OCI-LY1 (cell line): ENCODE measurements around the gene UBE2S.

Experiments
- EZH2 ChIP-seq: fragments of 200-600 bp; sonication (generic), shearing (Covaris generic); IDR thresholded peaks from 2 replicates; pipeline ENCODE4 v1.8.0; 2017; ENCODE audit warnings: borderline replicate concordance, mixed run types, mild to moderate bottlenecking, antibody characterized with exemption, low read length, moderate library complexity, mixed read lengths
- TF ChIP-seq, protein P1 (sequence below): fragments of 200-600 bp; sonication (generic), shearing (Covaris generic); IDR thresholded peaks from 2 replicates; pipeline ENCODE4 v1.5.1; 2017; ENCODE audit warnings: mild to moderate bottlenecking, antibody characterized with exemption, low read length, moderate library complexity, mixed read lengths

DNA sequence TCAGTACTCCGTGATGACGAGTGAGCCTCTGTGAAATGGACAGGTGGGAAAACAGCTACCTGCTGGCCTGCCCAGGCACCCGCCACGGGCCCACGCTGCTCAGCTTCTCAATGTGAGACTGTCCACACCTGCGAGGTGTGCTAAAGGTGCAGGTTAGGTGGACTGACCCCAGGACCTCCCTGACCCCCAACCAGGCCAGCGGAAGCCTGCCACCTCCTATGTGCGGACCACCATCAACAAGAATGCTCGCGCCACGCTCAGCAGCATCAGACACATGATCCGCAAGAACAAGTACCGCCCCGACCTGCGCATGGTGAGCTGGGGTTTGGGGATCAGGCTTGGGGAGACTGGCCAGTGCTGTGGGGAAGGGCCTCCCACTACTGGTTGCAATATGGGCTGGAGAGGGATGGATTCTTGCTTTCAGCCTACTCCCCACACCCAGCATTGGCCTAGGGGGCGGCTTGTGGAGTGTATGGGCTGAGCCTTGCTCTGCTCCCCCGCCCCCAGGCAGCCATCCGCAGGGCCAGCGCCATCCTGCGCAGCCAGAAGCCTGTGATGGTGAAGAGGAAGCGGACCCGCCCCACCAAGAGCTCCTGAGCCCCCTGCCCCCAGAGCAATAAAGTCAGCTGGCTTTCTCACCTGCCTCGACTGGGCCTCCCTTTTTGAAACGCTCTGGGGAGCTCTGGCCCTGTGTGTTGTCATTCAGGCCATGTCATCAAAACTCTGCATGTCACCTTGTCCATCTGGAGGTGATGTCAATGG, 19.7 kb downstream of the UBE2S start:
- TF ChIP-seq, protein P1, sequence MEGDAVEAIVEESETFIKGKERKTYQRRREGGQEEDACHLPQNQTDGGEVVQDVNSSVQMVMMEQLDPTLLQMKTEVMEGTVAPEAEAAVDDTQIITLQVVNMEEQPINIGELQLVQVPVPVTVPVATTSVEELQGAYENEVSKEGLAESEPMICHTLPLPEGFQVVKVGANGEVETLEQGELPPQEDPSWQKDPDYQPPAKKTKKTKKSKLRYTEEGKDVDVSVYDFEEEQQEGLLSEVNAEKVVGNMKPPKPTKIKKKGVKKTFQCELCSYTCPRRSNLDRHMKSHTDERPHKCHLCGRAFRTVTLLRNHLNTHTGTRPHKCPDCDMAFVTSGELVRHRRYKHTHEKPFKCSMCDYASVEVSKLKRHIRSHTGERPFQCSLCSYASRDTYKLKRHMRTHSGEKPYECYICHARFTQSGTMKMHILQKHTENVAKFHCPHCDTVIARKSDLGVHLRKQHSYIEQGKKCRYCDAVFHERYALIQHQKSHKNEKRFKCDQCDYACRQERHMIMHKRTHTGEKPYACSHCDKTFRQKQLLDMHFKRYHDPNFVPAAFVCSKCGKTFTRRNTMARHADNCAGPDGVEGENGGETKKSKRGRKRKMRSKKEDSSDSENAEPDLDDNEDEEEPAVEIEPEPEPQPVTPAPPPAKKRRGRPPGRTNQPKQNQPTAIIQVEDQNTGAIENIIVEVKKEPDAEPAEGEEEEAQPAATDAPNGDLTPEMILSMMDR: no peak
- no peak for TF ChIP-seq EZH2
